H1 (cell line): ENCODE results near the gene DCUN1D2.

ENCODE experiments used
- CEBPB ChIP-seq: IDR thresholded peaks from 2 replicates; pipeline ENCODE4 v1.6.1; 2012; ENCODE audit warnings: low read depth, low read length
- EZH2 ChIP-seq: fragments of 200-600 bp; sonication (generic); IDR thresholded peaks from 2 replicates; pipeline ENCODE4 v1.7.1; 2012; ENCODE audit warnings: low read depth, mild to moderate bottlenecking, moderate library complexity, low read length, inconsistent platforms; ENCODE audit not compliant: severe bottlenecking
- HDAC6 ChIP-seq: IDR thresholded peaks from one replicate; pipeline ENCODE4 v1.7.1; 2012; ENCODE audit warnings: low read depth, mild to moderate bottlenecking, inconsistent platforms, low read length, moderate library complexity
- MAFK ChIP-seq: IDR thresholded peaks from 2 replicates; pipeline ENCODE4 v1.6.1; 2012; ENCODE audit warnings: low read depth, mild to moderate bottlenecking, improper control_type of control experiment, low read length
- SRF ChIP-seq: IDR thresholded peaks from 2 replicates; pipeline ENCODE4 v1.6.1; 2011; ENCODE audit warnings: mild to moderate bottlenecking, low read depth, low read length, moderate library complexity
- TAF1 ChIP-seq: IDR thresholded peaks from 2 replicates; pipeline ENCODE4 v1.6.1; 2011; ENCODE audit warnings: mild to moderate bottlenecking, low read depth, low read length
- TF ChIP-seq, protein P1 (sequence below), 3 experiments: IDR thresholded peaks; 1 replicate in 2 of 3; 2 replicates in 1 of 3; pipeline versions ENCODE4 v1.5.1 to v1.6.1; 2011; ENCODE audit warnings: low read length in 3 of 3, mild to moderate bottlenecking in 3 of 3, inconsistent platforms in 2 of 3, low read depth in 1 of 3, moderate library complexity in 1 of 3; ENCODE audit not compliant: insufficient read depth in 1 of 3; ENCODE audit errors: control extremely low read depth in 1 of 3
- TF ChIP-seq, protein P2 (sequence below): fragments of 300-600 bp; sonication (generic); IDR thresholded peaks from 2 replicates; pipeline ENCODE4 v1.7.1; 2012; ENCODE audit warnings: low read length, moderate library complexity, mild to moderate bottlenecking, inconsistent platforms; ENCODE audit not compliant: insufficient replicate concordance
- TF ChIP-seq, protein P3 (sequence below): IDR thresholded peaks from 2 replicates; pipeline ENCODE4 v1.6.1; 2012; ENCODE audit warnings: inconsistent platforms

DNA sequence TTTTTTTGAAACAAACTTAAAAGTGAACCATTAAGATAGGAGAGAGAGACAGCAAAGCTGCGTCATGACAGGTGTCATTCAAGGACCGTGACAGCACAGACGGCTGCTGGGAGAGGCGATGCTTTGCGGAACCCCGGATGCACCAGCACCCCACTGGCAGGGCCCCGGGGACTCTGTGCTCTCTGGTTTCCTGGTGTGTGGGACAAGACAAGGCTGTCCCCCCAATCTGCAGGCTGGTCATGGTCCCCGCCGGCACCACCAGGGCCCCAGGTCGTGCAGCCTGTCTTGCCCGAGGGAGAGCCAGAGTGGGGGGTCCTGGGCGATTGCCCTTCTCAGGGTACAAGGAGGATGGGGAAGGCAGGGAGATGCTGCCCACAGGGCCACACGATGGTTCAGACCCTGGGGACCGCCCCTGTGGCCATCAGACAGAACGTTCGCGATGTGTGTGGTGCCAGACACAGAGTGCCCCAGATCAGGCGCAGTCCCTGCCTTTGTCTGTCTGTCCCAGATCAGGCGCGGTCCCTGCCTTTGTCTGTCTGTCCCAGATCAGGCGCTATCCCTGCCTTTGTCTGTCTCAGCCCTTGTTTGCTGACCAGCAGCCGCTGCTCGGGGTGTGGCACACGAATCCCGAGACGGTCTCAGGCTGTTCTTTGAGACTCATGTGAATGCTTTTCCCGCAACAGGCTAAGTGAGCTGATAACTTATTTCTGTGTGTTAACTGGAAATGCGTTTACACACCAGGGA lies 73.3 kb downstream of the DCUN1D2 start:
- TF ChIP-seq TAF1 (no peak), MAFK (no peak), CEBPB (no peak), EZH2 (no peak), SRF (no peak), HDAC6 (no peak)
- TF ChIP-seq, protein P1, sequence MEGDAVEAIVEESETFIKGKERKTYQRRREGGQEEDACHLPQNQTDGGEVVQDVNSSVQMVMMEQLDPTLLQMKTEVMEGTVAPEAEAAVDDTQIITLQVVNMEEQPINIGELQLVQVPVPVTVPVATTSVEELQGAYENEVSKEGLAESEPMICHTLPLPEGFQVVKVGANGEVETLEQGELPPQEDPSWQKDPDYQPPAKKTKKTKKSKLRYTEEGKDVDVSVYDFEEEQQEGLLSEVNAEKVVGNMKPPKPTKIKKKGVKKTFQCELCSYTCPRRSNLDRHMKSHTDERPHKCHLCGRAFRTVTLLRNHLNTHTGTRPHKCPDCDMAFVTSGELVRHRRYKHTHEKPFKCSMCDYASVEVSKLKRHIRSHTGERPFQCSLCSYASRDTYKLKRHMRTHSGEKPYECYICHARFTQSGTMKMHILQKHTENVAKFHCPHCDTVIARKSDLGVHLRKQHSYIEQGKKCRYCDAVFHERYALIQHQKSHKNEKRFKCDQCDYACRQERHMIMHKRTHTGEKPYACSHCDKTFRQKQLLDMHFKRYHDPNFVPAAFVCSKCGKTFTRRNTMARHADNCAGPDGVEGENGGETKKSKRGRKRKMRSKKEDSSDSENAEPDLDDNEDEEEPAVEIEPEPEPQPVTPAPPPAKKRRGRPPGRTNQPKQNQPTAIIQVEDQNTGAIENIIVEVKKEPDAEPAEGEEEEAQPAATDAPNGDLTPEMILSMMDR (IDR thresholded peaks at IDR 0.05; ENCODE audit: control extremely low read depth in 1 of 3, insufficient read depth in 1 of 3, low read depth in 1 of 3, low read length in 3 of 3): no peak
- TF ChIP-seq, protein P2, sequence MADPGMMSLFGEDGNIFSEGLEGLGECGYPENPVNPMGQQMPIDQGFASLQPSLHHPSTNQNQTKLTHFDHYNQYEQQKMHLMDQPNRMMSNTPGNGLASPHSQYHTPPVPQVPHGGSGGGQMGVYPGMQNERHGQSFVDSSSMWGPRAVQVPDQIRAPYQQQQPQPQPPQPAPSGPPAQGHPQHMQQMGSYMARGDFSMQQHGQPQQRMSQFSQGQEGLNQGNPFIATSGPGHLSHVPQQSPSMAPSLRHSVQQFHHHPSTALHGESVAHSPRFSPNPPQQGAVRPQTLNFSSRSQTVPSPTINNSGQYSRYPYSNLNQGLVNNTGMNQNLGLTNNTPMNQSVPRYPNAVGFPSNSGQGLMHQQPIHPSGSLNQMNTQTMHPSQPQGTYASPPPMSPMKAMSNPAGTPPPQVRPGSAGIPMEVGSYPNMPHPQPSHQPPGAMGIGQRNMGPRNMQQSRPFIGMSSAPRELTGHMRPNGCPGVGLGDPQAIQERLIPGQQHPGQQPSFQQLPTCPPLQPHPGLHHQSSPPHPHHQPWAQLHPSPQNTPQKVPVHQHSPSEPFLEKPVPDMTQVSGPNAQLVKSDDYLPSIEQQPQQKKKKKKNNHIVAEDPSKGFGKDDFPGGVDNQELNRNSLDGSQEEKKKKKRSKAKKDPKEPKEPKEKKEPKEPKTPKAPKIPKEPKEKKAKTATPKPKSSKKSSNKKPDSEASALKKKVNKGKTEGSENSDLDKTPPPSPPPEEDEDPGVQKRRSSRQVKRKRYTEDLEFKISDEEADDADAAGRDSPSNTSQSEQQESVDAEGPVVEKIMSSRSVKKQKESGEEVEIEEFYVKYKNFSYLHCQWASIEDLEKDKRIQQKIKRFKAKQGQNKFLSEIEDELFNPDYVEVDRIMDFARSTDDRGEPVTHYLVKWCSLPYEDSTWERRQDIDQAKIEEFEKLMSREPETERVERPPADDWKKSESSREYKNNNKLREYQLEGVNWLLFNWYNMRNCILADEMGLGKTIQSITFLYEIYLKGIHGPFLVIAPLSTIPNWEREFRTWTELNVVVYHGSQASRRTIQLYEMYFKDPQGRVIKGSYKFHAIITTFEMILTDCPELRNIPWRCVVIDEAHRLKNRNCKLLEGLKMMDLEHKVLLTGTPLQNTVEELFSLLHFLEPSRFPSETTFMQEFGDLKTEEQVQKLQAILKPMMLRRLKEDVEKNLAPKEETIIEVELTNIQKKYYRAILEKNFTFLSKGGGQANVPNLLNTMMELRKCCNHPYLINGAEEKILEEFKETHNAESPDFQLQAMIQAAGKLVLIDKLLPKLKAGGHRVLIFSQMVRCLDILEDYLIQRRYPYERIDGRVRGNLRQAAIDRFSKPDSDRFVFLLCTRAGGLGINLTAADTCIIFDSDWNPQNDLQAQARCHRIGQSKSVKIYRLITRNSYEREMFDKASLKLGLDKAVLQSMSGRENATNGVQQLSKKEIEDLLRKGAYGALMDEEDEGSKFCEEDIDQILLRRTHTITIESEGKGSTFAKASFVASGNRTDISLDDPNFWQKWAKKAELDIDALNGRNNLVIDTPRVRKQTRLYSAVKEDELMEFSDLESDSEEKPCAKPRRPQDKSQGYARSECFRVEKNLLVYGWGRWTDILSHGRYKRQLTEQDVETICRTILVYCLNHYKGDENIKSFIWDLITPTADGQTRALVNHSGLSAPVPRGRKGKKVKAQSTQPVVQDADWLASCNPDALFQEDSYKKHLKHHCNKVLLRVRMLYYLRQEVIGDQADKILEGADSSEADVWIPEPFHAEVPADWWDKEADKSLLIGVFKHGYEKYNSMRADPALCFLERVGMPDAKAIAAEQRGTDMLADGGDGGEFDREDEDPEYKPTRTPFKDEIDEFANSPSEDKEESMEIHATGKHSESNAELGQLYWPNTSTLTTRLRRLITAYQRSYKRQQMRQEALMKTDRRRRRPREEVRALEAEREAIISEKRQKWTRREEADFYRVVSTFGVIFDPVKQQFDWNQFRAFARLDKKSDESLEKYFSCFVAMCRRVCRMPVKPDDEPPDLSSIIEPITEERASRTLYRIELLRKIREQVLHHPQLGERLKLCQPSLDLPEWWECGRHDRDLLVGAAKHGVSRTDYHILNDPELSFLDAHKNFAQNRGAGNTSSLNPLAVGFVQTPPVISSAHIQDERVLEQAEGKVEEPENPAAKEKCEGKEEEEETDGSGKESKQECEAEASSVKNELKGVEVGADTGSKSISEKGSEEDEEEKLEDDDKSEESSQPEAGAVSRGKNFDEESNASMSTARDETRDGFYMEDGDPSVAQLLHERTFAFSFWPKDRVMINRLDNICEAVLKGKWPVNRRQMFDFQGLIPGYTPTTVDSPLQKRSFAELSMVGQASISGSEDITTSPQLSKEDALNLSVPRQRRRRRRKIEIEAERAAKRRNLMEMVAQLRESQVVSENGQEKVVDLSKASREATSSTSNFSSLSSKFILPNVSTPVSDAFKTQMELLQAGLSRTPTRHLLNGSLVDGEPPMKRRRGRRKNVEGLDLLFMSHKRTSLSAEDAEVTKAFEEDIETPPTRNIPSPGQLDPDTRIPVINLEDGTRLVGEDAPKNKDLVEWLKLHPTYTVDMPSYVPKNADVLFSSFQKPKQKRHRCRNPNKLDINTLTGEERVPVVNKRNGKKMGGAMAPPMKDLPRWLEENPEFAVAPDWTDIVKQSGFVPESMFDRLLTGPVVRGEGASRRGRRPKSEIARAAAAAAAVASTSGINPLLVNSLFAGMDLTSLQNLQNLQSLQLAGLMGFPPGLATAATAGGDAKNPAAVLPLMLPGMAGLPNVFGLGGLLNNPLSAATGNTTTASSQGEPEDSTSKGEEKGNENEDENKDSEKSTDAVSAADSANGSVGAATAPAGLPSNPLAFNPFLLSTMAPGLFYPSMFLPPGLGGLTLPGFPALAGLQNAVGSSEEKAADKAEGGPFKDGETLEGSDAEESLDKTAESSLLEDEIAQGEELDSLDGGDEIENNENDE: no peak
- TF ChIP-seq, protein P3, sequence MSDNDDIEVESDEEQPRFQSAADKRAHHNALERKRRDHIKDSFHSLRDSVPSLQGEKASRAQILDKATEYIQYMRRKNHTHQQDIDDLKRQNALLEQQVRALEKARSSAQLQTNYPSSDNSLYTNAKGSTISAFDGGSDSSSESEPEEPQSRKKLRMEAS: no peak
